HG02623 (cell line): ENCODE data around the gene CCSER1.
"Not testable (repeated sequence)": the region's sequence is repeated elsewhere in the genome, so short reads cannot be mapped to it uniquely, and the experiment has no call there.

Experiments
- ATAC-seq: cut with Tn5 transposase; IDR thresholded peaks from one replicate; pipeline ENCODE4 v1.9.1; 2021; ENCODE audit warnings: moderate library complexity; ENCODE audit not compliant: unreplicated experiment

The CCSER1 gene

DNA sequence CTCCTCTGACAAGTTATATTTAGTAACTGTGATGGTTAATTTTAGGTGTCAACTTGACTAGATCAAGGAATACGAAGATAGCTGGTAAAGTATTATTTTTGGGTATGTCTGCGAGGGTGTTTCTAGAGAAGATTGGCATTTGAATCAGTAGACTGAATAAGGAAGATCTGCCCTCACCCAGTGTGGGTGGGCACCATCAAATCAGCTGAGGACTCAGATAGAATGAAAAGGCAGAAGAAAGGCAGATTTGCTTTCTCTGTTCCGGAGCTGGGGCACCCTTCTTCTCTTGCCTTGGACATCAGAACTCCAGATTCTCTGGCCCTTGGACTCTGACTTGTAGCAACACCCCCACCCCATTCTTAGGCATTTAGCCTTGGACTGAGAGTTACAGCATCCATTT lies 981.6 kb downstream of the CCSER1 start:
- ATAC-seq, result no peak

- ATAC-seq, result no peak
These were observed 984.4 kb downstream of the CCSER1 start for GRCh38 chr4:91111556-91111955.

DNA sequence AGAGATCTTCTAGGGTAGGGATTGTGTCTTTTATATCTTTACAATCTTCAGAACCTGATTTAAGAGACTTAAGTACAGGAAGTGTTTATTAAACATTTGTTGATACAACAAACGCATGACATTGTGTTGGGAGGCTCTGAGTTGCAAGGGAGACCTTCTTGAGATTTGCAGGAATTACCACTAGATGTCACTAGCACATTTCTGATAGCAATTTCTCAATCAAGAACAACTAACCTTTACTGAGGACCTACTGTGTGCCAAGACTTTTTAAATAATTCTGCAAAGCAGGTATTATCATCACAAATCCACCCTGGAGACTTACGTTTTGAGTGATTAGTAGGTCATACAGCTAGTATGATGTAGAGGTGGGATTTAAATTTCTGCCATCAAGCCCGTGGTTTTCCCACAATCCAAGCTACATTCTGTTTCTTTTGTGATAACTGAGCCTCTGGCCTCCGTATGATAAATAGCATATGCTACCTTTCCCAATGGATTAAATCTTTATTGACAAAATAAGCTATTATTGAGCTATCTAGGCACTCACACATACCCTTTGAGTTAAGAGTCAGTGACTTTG lies 986.0 kb downstream of the CCSER1 start:
- ATAC-seq, result no peak

- ATAC-seq, result no peak
These were observed 987.2 kb downstream of the CCSER1 start for GRCh38 chr4:91114386-91114785.

- no peak for ATAC-seq
These were observed 989.7 kb downstream of the CCSER1 start for GRCh38 chr4:91116861-91117260.

DNA sequence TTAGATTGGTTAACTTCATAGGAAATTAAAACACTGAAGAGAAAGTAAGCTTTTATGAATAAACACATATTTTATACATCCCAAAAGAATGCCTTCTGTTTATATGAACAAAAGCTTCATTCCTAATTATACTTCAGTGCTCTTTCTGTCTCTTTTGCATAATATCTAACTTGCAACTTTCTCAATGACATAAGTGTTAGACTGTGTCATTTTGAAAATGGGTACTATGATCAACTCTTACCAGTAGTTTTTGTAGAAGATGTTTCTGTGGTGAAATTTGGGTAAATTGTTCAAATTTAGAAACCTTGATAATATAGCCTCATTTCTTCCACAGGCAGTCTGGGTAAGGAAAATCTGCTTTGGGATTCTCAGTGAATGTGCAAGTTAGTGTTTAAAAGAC lies 991.4 kb downstream of the CCSER1 start:
- peak; percentile 84 for ATAC-seq

DNA sequence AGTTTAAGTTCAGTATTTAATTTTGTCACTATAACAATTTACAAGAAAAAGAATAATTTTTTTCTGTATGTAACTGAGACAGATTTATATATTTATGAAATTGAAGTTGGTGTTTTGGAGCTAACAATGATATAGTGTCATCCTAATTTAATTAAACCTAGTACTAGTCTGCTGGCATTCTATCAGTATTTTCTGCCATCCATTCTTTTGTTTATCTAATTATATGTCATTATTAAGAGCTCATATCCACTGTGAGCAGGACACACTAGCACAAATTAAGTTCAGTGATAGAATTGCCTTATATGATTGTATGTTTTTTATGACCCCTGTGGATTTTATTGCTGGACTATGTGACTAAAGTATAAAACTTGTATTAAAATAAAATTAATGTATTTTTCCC lies 996.5 kb downstream of the CCSER1 start:
- no peak for ATAC-seq

- no peak for ATAC-seq
These were observed 1000.0 kb downstream of the CCSER1 start for GRCh38 chr4:91127192-91127591.

- no peak for ATAC-seq
These were observed 1000.6 kb downstream of the CCSER1 start for GRCh38 chr4:91127831-91128230.

DNA sequence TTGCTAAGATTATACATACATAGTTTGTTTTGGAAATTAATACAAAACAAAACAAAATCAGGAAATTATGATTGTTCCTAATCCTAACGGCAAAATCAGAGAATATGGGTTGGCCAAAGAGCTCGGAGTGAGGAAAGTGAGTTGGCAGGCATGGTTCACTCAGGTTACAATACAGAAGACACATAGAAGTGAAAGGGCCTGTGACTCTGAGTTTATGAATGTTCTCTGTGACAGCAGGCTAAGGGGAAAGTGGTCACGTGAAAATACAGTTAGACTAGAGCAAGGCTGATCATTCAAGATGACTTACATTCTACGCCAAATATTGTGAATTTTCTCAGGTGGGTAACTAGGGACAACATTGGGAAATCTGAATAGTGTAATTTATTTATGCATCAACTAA lies 1001.3 kb downstream of the CCSER1 start:
- ATAC-seq, result no peak

DNA sequence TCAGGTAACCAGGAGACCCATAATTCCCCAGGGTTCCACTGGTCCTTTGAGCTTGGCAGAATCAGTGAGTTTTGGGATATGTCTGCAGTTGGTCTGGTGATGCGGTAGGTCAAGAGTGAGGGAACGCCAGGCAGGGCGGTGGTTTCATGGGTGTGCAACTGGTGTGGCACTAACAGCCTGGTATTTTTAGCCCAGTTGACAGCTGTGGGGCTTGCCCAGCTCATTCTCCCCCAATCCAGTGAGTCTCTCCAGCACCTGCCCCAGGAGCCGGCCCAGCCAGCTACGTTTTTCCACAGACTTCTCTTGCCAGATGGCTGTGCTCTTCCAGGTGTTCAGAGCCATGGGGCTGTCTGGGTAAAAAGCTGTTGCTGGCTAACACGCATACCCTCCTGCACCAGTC lies 1019.9 kb downstream of the CCSER1 start:
- no peak for ATAC-seq

DNA sequence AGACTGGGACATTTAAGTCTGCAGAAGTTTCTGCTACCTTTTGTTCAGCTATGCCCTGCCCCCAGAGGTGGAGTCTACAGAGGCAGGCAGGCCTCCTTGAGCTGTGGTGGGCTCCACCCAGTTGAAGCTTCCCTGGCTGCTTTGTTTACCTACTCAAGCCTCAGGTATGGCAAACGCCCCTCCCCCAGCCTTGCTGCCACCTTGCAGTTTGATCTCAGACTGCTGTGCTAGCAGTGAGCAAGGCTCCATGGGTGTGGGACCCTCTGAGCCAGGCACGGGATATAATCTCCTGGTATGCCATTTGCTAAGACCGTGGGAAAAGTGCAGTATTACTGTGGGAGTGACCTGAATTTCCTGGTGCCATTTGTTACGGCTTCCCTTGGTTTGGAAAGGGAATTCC lies 1026.8 kb downstream of the CCSER1 start:
- ATAC-seq, result not testable (repeated sequence)

- ATAC-seq, result not testable (repeated sequence)
These were observed 1040.9 kb downstream of the CCSER1 start for GRCh38 chr4:91167864-91168653.

- no peak for ATAC-seq
These were observed 1043.6 kb downstream of the CCSER1 start for GRCh38 chr4:91170768-91171167.

DNA sequence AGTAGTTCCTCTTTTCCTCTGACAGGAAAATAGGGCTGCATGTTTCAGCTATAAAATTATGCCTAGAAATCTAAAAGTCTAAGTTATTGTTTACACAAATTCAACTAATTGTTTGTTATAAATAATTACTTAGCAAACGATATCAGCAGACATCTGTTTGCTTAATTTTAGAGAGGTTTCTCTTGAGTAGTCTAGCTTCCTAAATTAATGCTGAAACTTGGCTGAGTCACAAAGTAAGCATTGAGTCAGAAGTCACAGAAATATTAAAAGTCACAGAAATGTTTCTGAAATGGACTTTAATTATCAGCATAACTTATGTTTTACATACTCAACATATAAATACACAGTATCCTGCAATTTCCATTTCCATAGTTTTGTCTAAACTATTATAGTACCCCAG lies 1044.0 kb downstream of the CCSER1 start:
- no peak for ATAC-seq

DNA sequence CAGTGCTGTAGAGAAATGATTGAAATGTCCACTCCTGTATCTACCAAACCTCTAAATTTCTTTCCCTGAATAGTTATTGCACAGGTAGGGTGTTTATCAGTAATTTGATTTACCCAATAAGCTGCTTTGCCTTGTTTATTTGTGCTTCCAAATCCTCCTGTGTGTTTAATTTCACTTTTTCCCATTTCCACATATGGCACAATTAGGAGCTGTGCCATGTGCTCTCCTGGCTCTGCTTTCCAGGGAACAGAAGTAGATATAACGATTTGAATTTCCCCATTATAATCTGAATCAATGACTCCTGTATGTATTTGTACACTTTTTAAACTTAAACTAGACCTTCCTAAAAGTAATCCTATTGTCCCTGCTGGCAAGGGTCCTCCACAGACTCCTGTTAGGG lies 1057.9 kb downstream of the CCSER1 start:
- ATAC-seq, result not testable (repeated sequence)

DNA sequence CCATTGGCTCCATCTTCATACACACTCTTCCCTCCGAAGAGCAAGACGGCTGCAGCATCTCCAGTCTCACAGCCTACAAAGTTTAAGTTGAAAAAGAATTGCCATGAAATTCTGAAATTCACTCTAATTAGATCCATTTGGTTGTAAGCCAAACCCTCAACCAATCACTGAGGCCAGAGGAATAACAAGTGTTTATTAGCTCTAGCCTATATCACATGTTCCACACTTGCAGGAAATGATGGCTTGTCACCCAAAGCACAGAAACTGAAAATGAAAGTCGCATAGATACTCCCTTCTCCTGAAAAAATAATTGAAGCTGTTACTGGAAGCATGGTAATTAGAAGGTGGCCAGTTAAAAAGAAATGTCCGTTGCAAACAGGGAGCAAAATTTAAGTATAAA lies 1071.8 kb downstream of the CCSER1 start:
- ATAC-seq, result no peak

GRCh38 chr4:91207535-91207934 lies 1080.3 kb downstream of the CCSER1 start:
- ATAC-seq, result no peak

DNA sequence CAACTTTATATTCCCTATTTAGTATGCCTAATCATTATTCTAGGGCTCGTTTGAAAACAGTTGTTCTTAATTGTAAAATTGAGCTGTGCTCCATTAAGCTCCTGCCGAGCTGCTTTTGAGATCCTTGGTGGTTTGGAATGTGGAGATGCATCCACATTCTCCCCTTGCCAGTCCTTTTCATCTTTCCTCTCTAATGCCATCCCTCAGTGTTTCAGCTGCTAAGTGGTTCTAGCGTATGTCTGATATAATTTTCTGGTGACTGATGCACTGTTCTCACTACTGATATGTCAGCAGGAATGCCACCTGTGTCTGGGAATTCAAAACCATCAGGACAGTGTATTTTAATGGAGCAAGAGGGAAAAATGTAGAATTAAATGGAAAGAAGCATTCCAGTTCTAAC lies 1085.0 kb downstream of the CCSER1 start:
- ATAC-seq, result no peak

DNA sequence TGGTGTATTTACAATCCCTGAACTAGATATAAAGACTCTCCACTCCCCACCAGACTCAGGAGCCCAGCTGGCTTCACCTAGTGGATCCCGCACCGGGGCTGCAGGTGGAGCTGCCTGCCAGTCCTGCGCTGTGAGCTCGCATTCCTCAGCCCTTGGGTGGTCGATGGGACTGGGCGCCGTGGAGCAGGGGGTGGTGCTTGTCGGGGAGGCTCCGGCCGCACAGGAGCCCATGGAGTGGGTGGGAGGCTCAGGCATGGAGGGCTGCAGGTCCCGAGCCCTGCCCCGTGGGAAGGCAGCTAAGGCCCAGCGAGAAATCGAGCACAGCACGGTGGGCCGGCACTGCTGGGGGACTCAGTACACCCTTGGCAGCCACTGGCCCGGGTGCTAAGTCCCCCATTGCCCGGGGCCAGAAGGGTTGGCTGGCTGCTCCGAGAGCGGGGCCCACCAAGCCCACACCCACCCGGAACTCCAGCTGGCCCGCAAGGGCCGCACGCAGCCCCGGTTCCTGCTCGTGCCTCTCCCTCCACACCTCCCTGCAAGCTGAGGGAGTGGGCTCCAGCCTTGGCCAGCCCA lies 1090.7 kb downstream of the CCSER1 start:
- not testable (repeated sequence) for ATAC-seq

GRCh38 chr4:91220315-91220714 lies 1093.1 kb downstream of the CCSER1 start:
- no peak for ATAC-seq

DNA sequence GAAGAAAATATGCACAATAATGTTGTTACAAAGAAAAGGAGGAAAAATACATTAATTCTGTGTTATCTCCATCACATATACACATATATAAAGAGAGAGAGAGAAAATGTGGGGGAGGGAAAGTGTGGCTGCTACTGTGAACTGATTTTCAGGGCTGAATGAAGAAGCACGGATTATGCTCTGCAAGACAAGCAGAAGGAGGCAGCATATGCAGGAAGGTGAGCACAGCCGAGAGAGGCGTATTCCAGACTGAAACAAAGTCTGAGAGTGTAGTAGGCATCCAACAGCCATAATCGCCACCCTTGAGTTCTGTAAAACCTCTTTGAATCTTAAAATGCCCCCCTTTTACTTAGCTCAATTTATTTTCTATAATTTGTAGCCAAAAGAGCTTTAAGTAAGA lies 1094.8 kb downstream of the CCSER1 start:
- no peak for ATAC-seq
